ENCODE measurements around the gene INSYN2B.

GRCh38 chr5:169850409-169850808 is 129.9 kb downstream of the INSYN2B start:
- TF ChIP-seq, protein P1, sequence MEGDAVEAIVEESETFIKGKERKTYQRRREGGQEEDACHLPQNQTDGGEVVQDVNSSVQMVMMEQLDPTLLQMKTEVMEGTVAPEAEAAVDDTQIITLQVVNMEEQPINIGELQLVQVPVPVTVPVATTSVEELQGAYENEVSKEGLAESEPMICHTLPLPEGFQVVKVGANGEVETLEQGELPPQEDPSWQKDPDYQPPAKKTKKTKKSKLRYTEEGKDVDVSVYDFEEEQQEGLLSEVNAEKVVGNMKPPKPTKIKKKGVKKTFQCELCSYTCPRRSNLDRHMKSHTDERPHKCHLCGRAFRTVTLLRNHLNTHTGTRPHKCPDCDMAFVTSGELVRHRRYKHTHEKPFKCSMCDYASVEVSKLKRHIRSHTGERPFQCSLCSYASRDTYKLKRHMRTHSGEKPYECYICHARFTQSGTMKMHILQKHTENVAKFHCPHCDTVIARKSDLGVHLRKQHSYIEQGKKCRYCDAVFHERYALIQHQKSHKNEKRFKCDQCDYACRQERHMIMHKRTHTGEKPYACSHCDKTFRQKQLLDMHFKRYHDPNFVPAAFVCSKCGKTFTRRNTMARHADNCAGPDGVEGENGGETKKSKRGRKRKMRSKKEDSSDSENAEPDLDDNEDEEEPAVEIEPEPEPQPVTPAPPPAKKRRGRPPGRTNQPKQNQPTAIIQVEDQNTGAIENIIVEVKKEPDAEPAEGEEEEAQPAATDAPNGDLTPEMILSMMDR (conservative IDR thresholded peaks at IDR 0.05; ENCODE audit: low read depth, low read length) = peak; percentile 60
- no peak for TF ChIP-seq EZH2 (IDR thresholded peaks at IDR 0.05; ENCODE audit: low read length, unreplicated experiment)
- no peak for TF ChIP-seq EZH2phosphoT487 (IDR thresholded peaks at IDR 0.05; ENCODE audit: borderline replicate concordance, low read length)
